Pancreas (tissue), 10 donors: ENCODE measurements around the gene PLA2G2E. TPM values are rescaled to one million over a fixed set of nuclear protein-coding genes. Genes with fewer than 3 reads are reported as not detected.
"Not testable (repeated sequence)": the region's sequence is repeated elsewhere in the genome, so short reads cannot be mapped to it uniquely, and the experiment has no call there.

Source experiments
- ATAC-seq, 4 donors: fragments of 200-7000 bp; cut with Tn5 transposase; one replicate each; pipeline versions ENCODE4 v1.8.0 to v1.9.1; 2020; ENCODE audit warnings: mild to moderate bottlenecking in 4 of 4, moderate library complexity in 4 of 4
- DNase-seq, 6 donors: peaks; one replicate each; pipeline ENCODE4 v3.0.0-alpha.2; 2020
- FAIRE-seq: peaks from 2 replicates; lab custom pipeline; 2012; peaks lifted over from hg19 to GRCh38; lab: Jason Lieb, UNC
- H3K27ac ChIP-seq, 4 donors: fragments of 200-600 bp; sonication (generic); 1 replicate in 3 of 4; 2 replicates in 1 of 4; pipeline versions ENCODE4 v1.5.0 to v1.8.0; 2020
- H3K27me3 ChIP-seq, 4 donors: fragments of 200-600 bp; one replicate each; pipeline ENCODE4 v1.8.0; 2021
- H3K36me3 ChIP-seq, 3 donors: fragments of 200-600 bp; sonication (generic) in 1 of 3; one replicate each; pipeline versions ENCODE4 v1.5.0 to v1.8.0; 2020 to 2021
- H3K4me1 ChIP-seq, 3 donors: fragments of 200-600 bp; one replicate each; pipeline ENCODE4 v1.8.0; 2021
- H3K4me3 ChIP-seq, 4 donors: fragments of 200-600 bp; sonication (generic) in 2 of 4; one replicate each; pipeline versions ENCODE4 v1.5.0 to v1.8.0; 2020 to 2021
- H3K9me3 ChIP-seq, 4 donors: fragments of 200-600 bp; one replicate each; pipeline ENCODE4 v1.8.0; 2021
- WGBS, 2 donors: extraction: QIAGEN DNeasy Blood & Tissue Kit; methylation state at CpG; one replicate each; pipeline ENCODE4 v1.1.7; 2013; 5-methylcytosine and 5-hydroxymethylcytosine counted together
- intact Hi-C, 3 donors: fragments of 100-400 bp; cut with DNase I; formaldehyde crosslinking; loops; one replicate each; pipeline versions ENCODE4 v1.11.1 to v1.14.2; 2022
- polyA plus RNA-seq, 2 donors: library from polyadenylated mRNA; stranded (reverse); fragments of 200-250 nt; gene quantifications; one replicate each; pipeline ENCODE4 v1.2.3, GENCODE V29; 2013
- total RNA-seq, 6 donors: library from RNA; stranded (reverse); fragmentation: NEBNext Ultra II Directional in 4 of 6; extraction: Animal tissue kit (Norgen Biotek cat#: 25700) in 4 of 6; gene quantifications; one replicate each; pipeline versions ENCODE4 v1.2.1 to v1.2.4, GENCODE V29; 2021 to 2023
- TF ChIP-seq, protein P1 (sequence below), 4 donors: fragments of 200-600 bp; sonication (generic) in 3 of 4; IDR thresholded peaks; one replicate each; pipeline versions ENCODE4 v1.5.0 to v1.8.0; 2021; ENCODE audit warnings: antibody characterized with exemption in 4 of 4
- donor health status: healthy with polysubstance abuse.
- donor health status: DM: no; HTN: no; CAD: no; lungs with moderate emphysema.
- donor health status: DM: no; HTN: no; CAD: no.
- donor health status: control.
- donor health status: control.
- donor health status: Bipolar disorder and iron deficiency.
- donor health status: DM: yes; HTN: yes; CAD: no.
- donor health status: DM: no; HTN: no; CAD: no.
- donor health status: DM: no; HTN: no; CAD: no.
- donor health status: DM: yes; HTN: yes; CAD: no.

The PLA2G2E gene
- total and polyA plus RNA-seq, 8 donors, result not detected

DNA sequence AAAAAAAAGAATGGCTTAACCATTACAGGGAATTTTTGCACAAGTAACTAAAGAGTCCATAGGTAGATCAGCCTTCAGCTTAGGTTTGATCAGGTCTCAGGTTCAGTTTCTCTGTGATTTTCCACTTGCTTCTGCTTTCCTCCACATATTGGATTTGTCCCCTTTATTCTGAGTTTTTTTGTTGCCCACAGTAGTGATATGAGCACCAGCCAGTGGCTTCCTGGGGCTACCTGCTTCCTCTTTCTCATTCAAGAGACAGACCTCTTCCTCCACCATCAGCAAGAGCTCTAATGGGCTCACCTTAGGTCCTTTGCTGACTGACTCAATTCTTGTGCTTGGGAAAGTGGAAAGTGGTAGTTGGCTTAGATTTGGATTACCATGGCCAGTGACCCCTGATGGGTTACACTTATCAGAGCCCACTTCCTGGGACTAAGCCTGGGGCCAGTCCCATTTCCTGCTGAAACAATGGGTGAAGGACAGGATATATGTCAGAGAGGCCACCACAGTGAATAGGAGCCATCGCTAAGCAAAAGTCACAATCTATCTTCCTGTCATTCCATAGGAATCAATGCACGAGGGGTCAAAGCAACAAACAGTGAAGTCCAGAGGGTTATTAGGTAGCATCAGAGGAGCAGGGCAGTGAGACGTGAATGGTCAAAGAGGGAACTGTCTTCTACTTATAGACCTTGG, 12.8 kb upstream of the PLA2G2E start:
- no peak for DNase-seq
- Histone ChIP-seq H3K36me3 (no peaks in the 10 kb centered on the region), H3K9me3 (no peaks in the 10 kb centered on the region), H3K27me3 (no peaks in the 10 kb centered on the region), H3K4me1 (no peaks in the 10 kb centered on the region), H3K4me3 (no peak overlapping the region), H3K27ac (no peak overlapping the region)
- WGBS, 2 donors, result 65 to 67% methylated on average over 3 of the region's 3 CpGs
- ATAC-seq, result no peak
- no peak for FAIRE-seq
- intact Hi-C loops, result no loop called here
- TF ChIP-seq, protein P1, sequence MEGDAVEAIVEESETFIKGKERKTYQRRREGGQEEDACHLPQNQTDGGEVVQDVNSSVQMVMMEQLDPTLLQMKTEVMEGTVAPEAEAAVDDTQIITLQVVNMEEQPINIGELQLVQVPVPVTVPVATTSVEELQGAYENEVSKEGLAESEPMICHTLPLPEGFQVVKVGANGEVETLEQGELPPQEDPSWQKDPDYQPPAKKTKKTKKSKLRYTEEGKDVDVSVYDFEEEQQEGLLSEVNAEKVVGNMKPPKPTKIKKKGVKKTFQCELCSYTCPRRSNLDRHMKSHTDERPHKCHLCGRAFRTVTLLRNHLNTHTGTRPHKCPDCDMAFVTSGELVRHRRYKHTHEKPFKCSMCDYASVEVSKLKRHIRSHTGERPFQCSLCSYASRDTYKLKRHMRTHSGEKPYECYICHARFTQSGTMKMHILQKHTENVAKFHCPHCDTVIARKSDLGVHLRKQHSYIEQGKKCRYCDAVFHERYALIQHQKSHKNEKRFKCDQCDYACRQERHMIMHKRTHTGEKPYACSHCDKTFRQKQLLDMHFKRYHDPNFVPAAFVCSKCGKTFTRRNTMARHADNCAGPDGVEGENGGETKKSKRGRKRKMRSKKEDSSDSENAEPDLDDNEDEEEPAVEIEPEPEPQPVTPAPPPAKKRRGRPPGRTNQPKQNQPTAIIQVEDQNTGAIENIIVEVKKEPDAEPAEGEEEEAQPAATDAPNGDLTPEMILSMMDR (IDR thresholded peaks at IDR 0.05), result no peak

DNA sequence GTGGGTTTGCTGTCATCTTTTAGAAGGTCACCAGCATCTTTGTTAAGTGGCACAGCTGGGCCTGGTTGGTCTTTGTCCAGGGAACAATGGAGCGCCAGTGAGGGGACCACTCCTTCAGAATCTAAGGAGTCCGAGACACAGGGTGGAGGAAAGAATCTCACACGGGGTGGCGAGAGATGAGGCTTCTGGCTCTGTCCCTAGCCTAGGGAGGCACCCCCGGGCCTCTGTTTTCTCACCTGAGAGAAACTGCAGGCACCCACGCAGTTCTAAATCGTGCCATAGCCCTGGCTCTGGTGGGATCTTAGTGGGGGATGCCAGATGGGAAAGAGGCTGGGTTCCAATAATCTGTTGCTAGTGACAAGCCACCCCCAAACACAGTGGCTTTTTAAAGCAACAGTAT, 10.9 kb upstream of the PLA2G2E start:
- H3K4me1 ChIP-seq, result no peaks in the 10 kb centered on the region
- H3K36me3 ChIP-seq, result no peaks in the 10 kb centered on the region
- H3K9me3 ChIP-seq, result no peaks in the 10 kb centered on the region
- FAIRE-seq, result no peak
- H3K27me3 ChIP-seq, result no peaks in the 10 kb centered on the region
- DNase-seq, result no peak
- ATAC-seq, result no peak
- no peak overlapping the region for H3K4me3 ChIP-seq
- intact Hi-C loops, result no loop called here
- TF ChIP-seq, protein P1 (IDR thresholded peaks at IDR 0.05), result no peak
- WGBS, 2 donors, result 78 to 81% methylated on average over 7 of the region's 7 CpGs
- no peak overlapping the region for H3K27ac ChIP-seq

DNA sequence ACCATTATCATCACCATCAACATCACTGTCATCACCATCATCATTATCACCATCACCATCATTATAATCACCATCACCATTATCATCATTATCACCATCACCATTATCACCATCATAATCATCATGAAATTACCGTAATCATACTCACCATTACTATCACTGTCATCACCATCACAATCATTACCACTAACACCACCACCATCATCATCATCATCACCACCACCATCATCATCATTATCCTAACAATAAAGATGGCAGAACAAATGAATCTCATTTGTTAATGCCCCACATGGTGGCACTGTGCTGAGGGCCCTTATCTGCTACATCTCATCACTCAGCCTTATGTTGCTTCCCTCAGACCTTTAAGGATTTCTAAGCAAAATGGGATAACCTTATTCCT, 9.4 kb upstream of the PLA2G2E start:
- Histone ChIP-seq H3K27me3 (no peaks in the 10 kb centered on the region), H3K36me3 (no peaks in the 10 kb centered on the region), H3K4me3 (no peak overlapping the region), H3K27ac (no peak overlapping the region), H3K4me1 (no peaks in the 10 kb centered on the region), H3K9me3 (no peaks in the 10 kb centered on the region)
- FAIRE-seq, result no peak
- no peak for DNase-seq
- TF ChIP-seq, protein P1 (IDR thresholded peaks at IDR 0.05), result no peak
- no peak for ATAC-seq
- intact Hi-C loops, result no loop called here
- WGBS, 2 donors, result 0 to 1% methylated on average over 1 of the region's 1 CpG

DNA sequence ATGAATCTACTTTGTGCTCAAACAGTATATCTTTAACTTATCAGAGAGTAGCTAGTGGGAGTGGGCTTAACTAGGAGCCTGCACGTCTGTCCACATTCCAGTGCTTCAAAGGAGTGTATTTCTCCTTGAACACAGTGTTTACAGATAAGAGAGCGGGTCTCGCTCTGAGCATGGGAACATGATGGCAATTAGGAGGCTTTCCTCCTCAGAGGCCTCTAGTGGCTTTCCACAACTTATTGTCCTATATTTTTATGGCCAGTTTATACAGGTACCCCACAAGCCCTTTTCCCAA, 3.7 kb upstream of the PLA2G2E start:
- H3K36me3 ChIP-seq, FAIRE-seq, DNase-seq, H3K9me3 ChIP-seq, ATAC-seq, H3K27me3 ChIP-seq, H3K4me1 ChIP-seq, H3K4me3 ChIP-seq: not testable (repeated sequence)
- peak overlapping the region in 1 of 4 donors; percentile 28 for H3K27ac ChIP-seq
- 45 to 65% methylated on average over 3 of the region's 3 CpGs for WGBS, 2 donors
- intact Hi-C loops, result loop anchor here (10.0 kb wide), 3 partner anchors 218 to 568 kb away; no protein-coding TSS in a partner anchor

DNA sequence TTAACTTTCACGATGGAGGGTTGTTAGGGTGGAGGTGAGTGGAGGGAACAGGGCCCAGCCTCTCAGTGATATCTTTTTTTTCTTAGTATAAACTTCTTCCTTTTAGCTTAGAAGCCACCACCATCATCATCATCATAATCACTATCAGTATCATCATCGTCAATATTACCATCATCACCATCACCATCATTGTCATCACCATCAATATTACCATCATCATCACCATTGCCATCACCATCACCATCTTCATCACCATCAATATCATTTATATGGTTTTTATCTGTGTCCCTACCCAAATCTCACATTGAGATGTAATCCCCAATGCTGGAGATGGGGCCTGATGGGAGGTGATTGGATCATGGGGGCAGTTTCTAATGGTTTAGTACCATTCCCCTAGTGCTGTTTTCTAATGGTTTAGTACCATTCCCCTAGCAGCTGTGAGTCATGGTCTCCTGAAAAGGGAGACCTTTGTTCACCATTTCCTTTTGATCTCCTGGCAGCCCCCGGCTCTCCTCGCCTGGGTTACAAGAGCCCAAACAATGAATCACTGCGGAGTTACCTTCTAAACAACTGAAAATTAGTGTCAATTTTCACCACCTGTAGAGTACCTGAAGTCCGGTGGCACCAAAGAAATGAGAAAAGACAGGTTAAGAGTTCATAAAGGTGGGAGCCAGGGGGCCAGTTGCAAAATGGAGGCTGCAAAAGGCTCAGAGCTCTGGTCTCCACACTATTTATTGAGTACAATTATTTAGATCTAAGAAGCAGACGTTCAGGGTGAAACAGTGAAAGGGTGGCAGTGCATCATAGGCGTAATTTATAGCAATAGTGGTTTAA, 3.1 kb upstream of the PLA2G2E start:
- no peak for DNase-seq
- FAIRE-seq, result no peak
- intact Hi-C loops, result loop anchor here (10.0 kb wide), 3 partner anchors 218 to 568 kb away; no protein-coding TSS in a partner anchor
- no peaks in the 10 kb centered on the region for H3K36me3 ChIP-seq
- TF ChIP-seq, protein P1 (IDR thresholded peaks at IDR 0.05), result no peak
- no peak overlapping the region for H3K4me3 ChIP-seq
- H3K4me1 ChIP-seq, result no peaks in the 10 kb centered on the region
- ATAC-seq, result peak in 2 of 4 donors; percentile 56 to 57
- 61 to 63% methylated on average over 8 of the region's 8 CpGs for WGBS, 2 donors
- H3K27me3 ChIP-seq, result no peaks in the 10 kb centered on the region
- no peaks in the 10 kb centered on the region for H3K9me3 ChIP-seq
- peak overlapping the region in 1 of 4 donors; percentile 28 for H3K27ac ChIP-seq
